WERI-Rb-1 (cell line): ENCODE measurements around the gene ATP4B.

ENCODE experiments used
- DNase-seq: peaks from one replicate; pipeline ENCODE4 v3.0.0-alpha.2; 2020
- H3K27ac ChIP-seq: fragments of 250-450 bp; sonication (Bioruptor Pico); 2 replicates; pipeline ENCODE4 v1.5.1; 2020; ENCODE audit warnings: mild to moderate bottlenecking, moderate library complexity
- H3K27me3 ChIP-seq: fragments of 250-450 bp; sonication (Bioruptor Pico); 2 replicates; pipeline ENCODE4 v1.5.1; 2021; ENCODE audit warnings: mild to moderate bottlenecking, low read depth, moderate library complexity; ENCODE audit not compliant: insufficient read depth, severe bottlenecking
- H3K36me3 ChIP-seq: fragments of 250-450 bp; sonication (Bioruptor Pico); 2 replicates; pipeline ENCODE4 v1.5.1; 2020; ENCODE audit warnings: mild to moderate bottlenecking, moderate library complexity
- H3K4me3 ChIP-seq: 2 replicates; pipeline ENCODE4 v1.5.1; 2011; ENCODE audit warnings: low read depth, mild to moderate bottlenecking, control low read depth, low read length
- H3K9me3 ChIP-seq: fragments of 250-450 bp; sonication (Bioruptor Pico); 2 replicates; pipeline ENCODE4 v1.5.1; 2021; ENCODE audit warnings: mild to moderate bottlenecking, moderate library complexity; ENCODE audit not compliant: severe bottlenecking
- TF ChIP-seq, protein P1 (sequence below): IDR thresholded peaks from 2 replicates; pipeline ENCODE4 v1.5.1; 2011; ENCODE audit warnings: low read depth, mild to moderate bottlenecking, control low read depth, inconsistent platforms, low read length

The ATP4B gene

DNA sequence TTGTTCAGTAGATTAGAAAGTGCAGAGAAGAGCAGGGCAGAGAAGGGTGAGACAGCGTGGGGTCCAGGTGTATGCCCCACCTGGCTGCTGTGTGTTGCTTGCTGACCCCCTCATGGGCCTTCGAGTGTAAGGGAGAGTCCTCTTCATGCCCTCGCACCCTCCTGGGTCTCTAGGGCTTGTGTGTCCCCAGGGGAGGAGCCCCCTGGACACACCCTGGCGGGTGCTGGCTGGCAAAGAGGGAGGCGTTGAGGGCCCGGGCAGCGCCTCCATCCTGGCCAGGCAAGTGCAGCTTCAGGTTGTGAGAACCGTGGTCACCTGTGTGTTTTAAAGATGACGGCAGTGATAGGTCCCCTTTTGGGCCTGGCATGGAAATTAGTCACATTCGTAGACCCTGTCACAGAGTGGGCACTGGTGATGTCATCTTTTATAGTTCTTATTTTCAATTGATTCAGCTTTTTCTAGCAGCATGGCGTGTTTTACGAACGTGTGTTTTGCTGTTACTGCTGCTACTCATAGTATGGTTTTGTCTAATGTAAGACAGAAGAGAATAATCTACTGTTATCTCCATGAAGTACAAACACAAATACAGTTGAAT is 54.8 kb downstream of the ATP4B start:
- Histone ChIP-seq H3K36me3 (peaks cover 82% of the 10 kb centered on the region), H3K27ac (no peak overlapping the region), H3K27me3 (no peaks in the 10 kb centered on the region), H3K4me3 (no peak overlapping the region), H3K9me3 (peaks cover 4% of the 10 kb centered on the region)
- DNase-seq, result no peak
- TF ChIP-seq, protein P1, sequence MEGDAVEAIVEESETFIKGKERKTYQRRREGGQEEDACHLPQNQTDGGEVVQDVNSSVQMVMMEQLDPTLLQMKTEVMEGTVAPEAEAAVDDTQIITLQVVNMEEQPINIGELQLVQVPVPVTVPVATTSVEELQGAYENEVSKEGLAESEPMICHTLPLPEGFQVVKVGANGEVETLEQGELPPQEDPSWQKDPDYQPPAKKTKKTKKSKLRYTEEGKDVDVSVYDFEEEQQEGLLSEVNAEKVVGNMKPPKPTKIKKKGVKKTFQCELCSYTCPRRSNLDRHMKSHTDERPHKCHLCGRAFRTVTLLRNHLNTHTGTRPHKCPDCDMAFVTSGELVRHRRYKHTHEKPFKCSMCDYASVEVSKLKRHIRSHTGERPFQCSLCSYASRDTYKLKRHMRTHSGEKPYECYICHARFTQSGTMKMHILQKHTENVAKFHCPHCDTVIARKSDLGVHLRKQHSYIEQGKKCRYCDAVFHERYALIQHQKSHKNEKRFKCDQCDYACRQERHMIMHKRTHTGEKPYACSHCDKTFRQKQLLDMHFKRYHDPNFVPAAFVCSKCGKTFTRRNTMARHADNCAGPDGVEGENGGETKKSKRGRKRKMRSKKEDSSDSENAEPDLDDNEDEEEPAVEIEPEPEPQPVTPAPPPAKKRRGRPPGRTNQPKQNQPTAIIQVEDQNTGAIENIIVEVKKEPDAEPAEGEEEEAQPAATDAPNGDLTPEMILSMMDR, result no peak

DNA sequence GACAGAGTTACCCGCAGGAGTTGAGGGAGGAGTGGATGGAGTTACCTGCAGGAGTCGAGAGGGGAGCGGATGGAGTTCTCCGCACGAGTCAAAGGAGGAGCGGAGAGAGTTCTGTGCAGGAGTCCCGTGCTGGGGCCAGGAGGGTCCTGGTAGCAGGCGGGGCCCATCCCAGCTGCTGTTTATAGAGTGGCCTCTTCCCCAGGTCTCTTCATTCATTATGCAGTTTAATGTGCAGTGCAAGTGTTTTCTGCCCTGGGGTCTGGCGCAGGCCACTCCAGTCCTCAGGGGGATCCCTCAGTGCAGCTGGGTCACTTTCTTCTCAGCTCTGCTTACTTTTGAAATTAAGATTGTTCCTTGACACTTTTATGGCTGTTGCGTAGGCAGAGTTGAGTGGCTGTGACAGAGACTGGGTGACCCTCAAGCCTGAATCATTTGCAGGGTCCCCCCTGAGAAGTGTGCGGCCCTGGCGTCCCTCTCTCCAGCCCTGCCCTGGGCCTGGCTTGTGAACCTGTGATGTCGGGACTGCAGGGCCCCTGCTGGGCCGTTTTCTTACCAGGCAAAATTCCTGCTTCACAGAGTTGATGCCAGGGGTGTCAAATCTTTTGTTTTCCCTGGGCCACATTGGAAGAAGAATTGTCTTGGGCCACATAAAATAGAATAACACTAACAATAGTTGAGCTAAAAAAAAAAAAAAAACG is 55.6 kb downstream of the ATP4B start:
- Histone ChIP-seq H3K9me3 (peaks cover 4% of the 10 kb centered on the region), H3K27ac (no peak overlapping the region), H3K36me3 (peaks cover 82% of the 10 kb centered on the region), H3K4me3 (no peak overlapping the region), H3K27me3 (no peaks in the 10 kb centered on the region)
- TF ChIP-seq, protein P1, result no peak
- DNase-seq, result no peak

DNA sequence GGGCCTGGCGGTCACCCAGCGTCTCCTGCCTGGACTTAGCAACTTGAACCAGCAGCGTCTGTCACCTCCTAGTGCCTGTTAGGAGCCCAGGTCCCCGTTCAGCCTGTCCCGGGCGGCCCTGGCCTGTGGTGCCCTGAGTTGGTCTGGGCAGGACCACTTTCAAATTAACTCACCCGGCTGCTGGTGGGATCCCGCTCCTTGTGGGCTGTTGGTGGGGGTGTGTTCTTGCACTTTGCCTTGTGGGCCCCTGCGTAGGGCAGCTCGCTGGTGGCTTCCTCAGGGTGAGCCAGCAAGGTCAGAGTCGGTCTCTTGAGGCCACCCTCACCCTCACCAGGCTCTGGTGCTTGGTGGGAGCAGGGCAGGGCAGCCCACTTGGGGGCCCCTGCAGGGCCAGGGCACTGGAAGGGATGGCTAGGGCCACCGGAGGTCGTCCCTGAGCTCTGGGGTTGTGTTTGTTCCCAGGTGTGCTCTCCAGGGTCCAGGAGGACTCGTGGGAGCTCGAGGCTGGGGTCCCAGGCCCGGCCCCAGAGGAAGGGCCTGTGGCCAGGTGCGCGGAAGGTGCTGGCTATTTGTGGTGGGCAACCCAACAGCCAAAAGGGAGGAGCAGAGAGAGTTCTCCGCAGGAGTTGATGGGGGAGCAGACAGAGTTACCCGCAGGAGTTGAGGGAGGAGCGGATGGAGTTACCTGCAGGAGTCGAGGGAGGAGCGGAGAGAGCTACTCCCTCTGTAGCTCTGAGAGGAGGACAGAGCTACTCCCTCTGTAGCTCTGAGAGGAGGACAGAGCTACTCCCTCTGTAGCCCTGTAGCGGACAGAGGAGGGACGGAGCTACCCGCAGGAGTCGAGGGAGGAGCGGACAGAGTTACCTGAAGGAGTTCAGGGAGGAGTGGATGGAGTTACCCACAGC is 56.6 kb downstream of the ATP4B start:
- H3K4me3 ChIP-seq, result no peak overlapping the region
- no peak for DNase-seq
- H3K27ac ChIP-seq, result no peak overlapping the region
- H3K27me3 ChIP-seq, result no peaks in the 10 kb centered on the region
- H3K36me3 ChIP-seq, result peaks cover 82% of the 10 kb centered on the region
- TF ChIP-seq, protein P1, result no peak
- H3K9me3 ChIP-seq, result peaks cover 4% of the 10 kb centered on the region

GRCh38 chr13:113599391-113599790 is 58.6 kb downstream of the ATP4B start:
- H3K4me3 ChIP-seq, result no peak overlapping the region
- TF ChIP-seq, protein P1, result no peak
- H3K36me3 ChIP-seq, result peaks cover 85% of the 10 kb centered on the region

More at GRCh38 chr13:113599391-113599790, 58.6 kb downstream of the ATP4B start:
- no peaks in the 10 kb centered on the region for H3K27me3 ChIP-seq
- H3K9me3 ChIP-seq, result peaks cover 4% of the 10 kb centered on the region
- no peak overlapping the region for H3K27ac ChIP-seq
- no peak for DNase-seq
